Activated CD4-positive, alpha-beta T cell treated with anti-CD3 and anti-CD28 coated beads, Interleukin-2, amount 10 ng/mL, durations not matched to agents 24 days and 14 days (primary cell): Measurements from ENCODE around the gene USP17L29. TPM values are rescaled to one million over a fixed set of nuclear protein-coding genes. Genes with fewer than 3 reads are reported as not detected.
"Not testable (repeated sequence)": the region's sequence is repeated elsewhere in the genome, so short reads cannot be mapped to it uniquely, and the experiment has no call there.

Source experiments
- DNase-seq: peaks from one replicate; pipeline ENCODE4 v3.0.0; 2022
- H3K27ac Mint-ChIP-seq: one replicate; pipeline ENCODE4 v1.8.0; 2022; ENCODE audit warnings: mild to moderate bottlenecking, mixed read lengths
- H3K27me3 Mint-ChIP-seq: one replicate; pipeline ENCODE4 v1.8.0; 2022; ENCODE audit warnings: mixed read lengths
- H3K36me3 Mint-ChIP-seq: one replicate; pipeline ENCODE4 v1.8.0; 2022; ENCODE audit warnings: low read depth, mild to moderate bottlenecking, mixed read lengths
- H3K4me1 Mint-ChIP-seq: one replicate; pipeline ENCODE4 v1.8.0; 2021; ENCODE audit warnings: mixed read lengths
- H3K4me3 Mint-ChIP-seq: one replicate; pipeline ENCODE4 v1.8.0; 2022; ENCODE audit warnings: mild to moderate bottlenecking, moderate library complexity, mixed read lengths
- H3K9me3 Mint-ChIP-seq: one replicate; pipeline ENCODE4 v1.8.0; 2021; ENCODE audit warnings: mixed read lengths
- intact Hi-C: fragments of 100-400 bp; cut with micrococcal nuclease; formaldehyde crosslinking; loops from one replicate; pipeline ENCODE4 v1.15.1; 2023
- total RNA-seq: library from RNA; stranded (reverse); gene quantifications from 2 replicates; pipeline ENCODE4 v1.2.3, GENCODE V29; 2022

USP17L29 gene, protein sequence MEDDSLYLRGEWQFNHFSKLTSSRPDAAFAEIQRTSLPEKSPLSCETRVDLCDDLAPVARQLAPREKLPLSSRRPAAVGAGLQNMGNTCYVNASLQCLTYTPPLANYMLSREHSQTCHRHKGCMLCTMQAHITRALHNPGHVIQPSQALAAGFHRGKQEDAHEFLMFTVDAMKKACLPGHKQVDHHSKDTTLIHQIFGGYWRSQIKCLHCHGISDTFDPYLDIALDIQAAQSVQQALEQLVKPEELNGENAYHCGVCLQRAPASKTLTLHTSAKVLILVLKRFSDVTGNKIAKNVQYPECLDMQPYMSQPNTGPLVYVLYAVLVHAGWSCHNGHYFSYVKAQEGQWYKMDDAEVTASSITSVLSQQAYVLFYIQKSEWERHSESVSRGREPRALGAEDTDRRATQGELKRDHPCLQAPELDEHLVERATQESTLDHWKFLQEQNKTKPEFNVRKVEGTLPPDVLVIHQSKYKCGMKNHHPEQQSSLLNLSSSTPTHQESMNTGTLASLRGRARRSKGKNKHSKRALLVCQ
- total RNA-seq = not detected in 2 replicates

DNA sequence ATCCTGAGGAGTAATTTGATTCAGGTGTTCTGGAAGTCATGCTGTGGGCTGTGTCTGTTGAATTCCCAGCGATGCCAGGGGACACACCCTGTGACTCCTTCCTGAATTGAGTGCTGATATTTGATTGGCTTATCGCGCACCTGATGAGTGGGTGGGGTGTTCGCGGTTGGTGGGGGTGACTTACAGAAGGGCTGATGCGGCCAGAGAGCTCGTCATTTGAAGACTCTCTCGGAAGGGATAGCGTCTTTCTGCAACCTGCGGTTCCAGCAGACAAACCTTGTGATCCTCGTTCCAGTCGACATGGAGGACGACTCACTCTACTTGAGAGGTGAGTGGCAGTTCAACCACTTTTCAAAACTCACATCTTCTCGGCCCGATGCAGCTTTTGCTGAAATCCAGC is at the start of gene USP17L29:
Gene USP17L29, plus strand, starts transcription at position 301 of the 400 bp plus-strand sequence. Its CDS starts 0 bp downstream, at position 301.
- DNase-seq, H3K36me3 Mint-ChIP-seq, H3K27me3 Mint-ChIP-seq, H3K27ac Mint-ChIP-seq, H3K4me3 Mint-ChIP-seq, H3K4me1 Mint-ChIP-seq, H3K9me3 Mint-ChIP-seq, intact Hi-C loops: not testable (repeated sequence)

- H3K9me3 Mint-ChIP-seq, intact Hi-C loops, H3K27me3 Mint-ChIP-seq, H3K4me3 Mint-ChIP-seq, H3K4me1 Mint-ChIP-seq, H3K27ac Mint-ChIP-seq, H3K36me3 Mint-ChIP-seq: not testable (repeated sequence)
- DNase-seq = peak; percentile 53
Observed at GRCh38 chr4:9324191-9324590, 29.2 kb upstream of the USP17L29 start.

DNA sequence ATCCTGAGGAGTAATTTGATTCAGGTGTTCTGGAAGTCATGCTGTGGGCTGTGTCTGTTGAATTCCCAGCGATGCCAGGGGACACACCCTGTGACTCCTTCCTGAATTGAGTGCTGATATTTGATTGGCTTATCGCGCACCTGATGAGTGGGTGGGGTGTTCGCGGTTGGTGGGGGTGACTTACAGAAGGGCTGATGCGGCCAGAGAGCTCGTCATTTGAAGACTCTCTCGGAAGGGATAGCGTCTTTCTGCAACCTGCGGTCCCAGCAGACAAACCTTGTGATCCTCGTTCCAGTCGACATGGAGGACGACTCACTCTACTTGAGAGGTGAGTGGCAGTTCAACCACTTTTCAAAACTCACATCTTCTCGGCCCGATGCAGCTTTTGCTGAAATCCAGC is 28.6 kb upstream of the USP17L29 start, which contains the start of gene USP17L24:
Gene USP17L24, plus strand, starts transcription at position 301 of the 400 bp plus-strand sequence. Its CDS starts 0 bp downstream, at position 301.
- H3K4me3 Mint-ChIP-seq, H3K4me1 Mint-ChIP-seq, H3K36me3 Mint-ChIP-seq, H3K9me3 Mint-ChIP-seq, H3K27me3 Mint-ChIP-seq, H3K27ac Mint-ChIP-seq, intact Hi-C loops, DNase-seq: not testable (repeated sequence)

DNA sequence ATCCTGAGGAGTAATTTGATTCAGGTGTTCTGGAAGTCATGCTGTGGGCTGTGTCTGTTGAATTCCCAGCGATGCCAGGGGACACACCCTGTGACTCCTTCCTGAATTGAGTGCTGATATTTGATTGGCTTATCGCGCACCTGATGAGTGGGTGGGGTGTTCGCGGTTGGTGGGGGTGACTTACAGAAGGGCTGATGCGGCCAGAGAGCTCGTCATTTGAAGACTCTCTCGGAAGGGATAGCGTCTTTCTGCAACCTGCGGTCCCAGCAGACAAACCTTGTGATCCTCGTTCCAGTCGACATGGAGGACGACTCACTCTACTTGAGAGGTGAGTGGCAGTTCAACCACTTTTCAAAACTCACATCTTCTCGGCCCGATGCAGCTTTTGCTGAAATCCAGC is 23.8 kb upstream of the USP17L29 start, which contains the start of gene USP17L25:
Gene USP17L25, plus strand, starts transcription at position 301 of the 400 bp plus-strand sequence. Its CDS starts 0 bp downstream, at position 301.
- H3K36me3 Mint-ChIP-seq, DNase-seq, H3K27me3 Mint-ChIP-seq, H3K27ac Mint-ChIP-seq, H3K9me3 Mint-ChIP-seq, intact Hi-C loops, H3K4me3 Mint-ChIP-seq, H3K4me1 Mint-ChIP-seq: not testable (repeated sequence)

DNA sequence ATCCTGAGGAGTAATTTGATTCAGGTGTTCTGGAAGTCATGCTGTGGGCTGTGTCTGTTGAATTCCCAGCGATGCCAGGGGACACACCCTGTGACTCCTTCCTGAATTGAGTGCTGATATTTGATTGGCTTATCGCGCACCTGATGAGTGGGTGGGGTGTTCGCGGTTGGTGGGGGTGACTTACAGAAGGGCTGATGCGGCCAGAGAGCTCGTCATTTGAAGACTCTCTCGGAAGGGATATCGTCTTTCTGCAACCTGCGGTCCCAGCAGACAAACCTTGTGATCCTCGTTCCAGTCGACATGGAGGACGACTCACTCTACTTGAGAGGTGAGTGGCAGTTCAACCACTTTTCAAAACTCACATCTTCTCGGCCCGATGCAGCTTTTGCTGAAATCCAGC is 19.1 kb upstream of the USP17L29 start, which contains the start of gene USP17L26:
Gene USP17L26, plus strand, starts transcription at position 301 of the 400 bp plus-strand sequence. Its CDS starts 0 bp downstream, at position 301.
- H3K27me3 Mint-ChIP-seq = not testable (repeated sequence)

GRCh38 chr4:9339103-9339502 is 14.3 kb upstream of the USP17L29 start, which contains the start of gene USP17L5:
Gene USP17L5 (plus strand): TSS chr4:9339403. CDS start chr4:9339403, 0 bp downstream.
- H3K9me3 Mint-ChIP-seq, H3K4me1 Mint-ChIP-seq, H3K27ac Mint-ChIP-seq, H3K36me3 Mint-ChIP-seq, DNase-seq, H3K27me3 Mint-ChIP-seq, H3K4me3 Mint-ChIP-seq, intact Hi-C loops: not testable (repeated sequence)

More for the DNA sequence above, 19.1 kb upstream of the USP17L29 start, which contains the start of gene USP17L26:
- H3K27ac Mint-ChIP-seq, intact Hi-C loops, H3K36me3 Mint-ChIP-seq, H3K9me3 Mint-ChIP-seq, H3K4me3 Mint-ChIP-seq, H3K4me1 Mint-ChIP-seq, DNase-seq: not testable (repeated sequence)

DNA sequence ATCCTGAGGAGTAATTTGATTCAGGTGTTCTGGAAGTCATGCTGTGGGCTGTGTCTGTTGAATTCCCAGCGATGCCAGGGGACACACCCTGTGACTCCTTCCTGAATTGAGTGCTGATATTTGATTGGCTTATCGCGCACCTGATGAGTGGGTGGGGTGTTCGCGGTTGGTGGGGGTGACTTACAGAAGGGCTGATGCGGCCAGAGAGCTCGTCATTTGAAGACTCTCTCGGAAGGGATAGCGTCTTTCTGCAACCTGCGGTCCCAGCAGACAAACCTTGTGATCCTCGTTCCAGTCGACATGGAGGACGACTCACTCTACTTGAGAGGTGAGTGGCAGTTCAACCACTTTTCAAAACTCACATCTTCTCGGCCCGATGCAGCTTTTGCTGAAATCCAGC is 9.6 kb upstream of the USP17L29 start, which contains the start of gene USP17L27:
Gene USP17L27, plus strand, starts transcription at position 301 of the 400 bp plus-strand sequence. Its CDS starts 0 bp downstream, at position 301.
- H3K27me3 Mint-ChIP-seq = not testable (repeated sequence)

GRCh38 chr4:9348593-9348992 is 4.8 kb upstream of the USP17L29 start, which contains the start of gene USP17L28:
Gene USP17L28 (plus strand): TSS chr4:9348893. CDS start chr4:9348893, 0 bp downstream.
- intact Hi-C loops, DNase-seq, H3K36me3 Mint-ChIP-seq, H3K27ac Mint-ChIP-seq, H3K4me1 Mint-ChIP-seq, H3K4me3 Mint-ChIP-seq, H3K27me3 Mint-ChIP-seq, H3K9me3 Mint-ChIP-seq: not testable (repeated sequence)

More for the DNA sequence above, 9.6 kb upstream of the USP17L29 start, which contains the start of gene USP17L27:
- H3K9me3 Mint-ChIP-seq, H3K36me3 Mint-ChIP-seq, intact Hi-C loops, H3K27ac Mint-ChIP-seq, H3K4me1 Mint-ChIP-seq, DNase-seq, H3K4me3 Mint-ChIP-seq: not testable (repeated sequence)

DNA sequence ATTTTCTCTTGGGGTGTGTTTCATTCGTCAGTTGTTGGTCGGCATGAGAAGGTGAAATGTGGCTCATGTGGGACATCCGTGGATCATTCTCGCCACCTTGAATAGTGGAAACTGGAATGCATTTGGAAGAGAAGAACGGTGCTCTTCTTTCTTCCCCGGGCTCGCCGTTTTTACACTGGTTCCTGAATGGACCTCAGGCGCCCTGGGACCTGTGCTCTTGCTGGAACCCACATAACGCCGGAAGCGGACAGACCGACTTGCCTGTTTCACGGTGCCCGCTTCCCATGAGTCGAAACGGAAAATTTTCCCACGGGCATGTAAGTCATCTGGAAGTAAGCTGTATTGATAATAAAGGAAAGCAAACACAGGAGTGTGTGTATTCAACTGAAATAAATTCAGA is 2.6 kb upstream of the USP17L29 start:
- H3K27me3 Mint-ChIP-seq, H3K36me3 Mint-ChIP-seq, H3K4me1 Mint-ChIP-seq, H3K27ac Mint-ChIP-seq, DNase-seq, H3K9me3 Mint-ChIP-seq, intact Hi-C loops, H3K4me3 Mint-ChIP-seq: not testable (repeated sequence)

GRCh38 chr4:9362829-9363228 is 9.4 kb downstream of the USP17L29 start, which contains the start of gene USP17L30:
Gene USP17L30 (plus strand): TSS chr4:9363129. CDS start chr4:9363129, 0 bp downstream.
- H3K4me1 Mint-ChIP-seq, DNase-seq, H3K36me3 Mint-ChIP-seq, H3K4me3 Mint-ChIP-seq, intact Hi-C loops, H3K27me3 Mint-ChIP-seq, H3K27ac Mint-ChIP-seq, H3K9me3 Mint-ChIP-seq: not testable (repeated sequence)

GRCh38 chr4:9379881-9380280 is 26.4 kb downstream of the USP17L29 start:
- H3K27me3 Mint-ChIP-seq, H3K36me3 Mint-ChIP-seq, H3K4me1 Mint-ChIP-seq, H3K27ac Mint-ChIP-seq, intact Hi-C loops, H3K9me3 Mint-ChIP-seq: not testable (repeated sequence)
- peak; percentile 47 for DNase-seq
- H3K4me3 Mint-ChIP-seq = peak overlapping the region; percentile 28

- H3K27ac Mint-ChIP-seq, H3K36me3 Mint-ChIP-seq, H3K9me3 Mint-ChIP-seq, intact Hi-C loops, H3K4me1 Mint-ChIP-seq, H3K27me3 Mint-ChIP-seq: not testable (repeated sequence)
- DNase-seq = peak; percentile 88
- peak overlapping the region; percentile 65 for H3K4me3 Mint-ChIP-seq
Observed at GRCh38 chr4:9381012-9381534, 27.6 kb downstream of the USP17L29 start.

DNA sequence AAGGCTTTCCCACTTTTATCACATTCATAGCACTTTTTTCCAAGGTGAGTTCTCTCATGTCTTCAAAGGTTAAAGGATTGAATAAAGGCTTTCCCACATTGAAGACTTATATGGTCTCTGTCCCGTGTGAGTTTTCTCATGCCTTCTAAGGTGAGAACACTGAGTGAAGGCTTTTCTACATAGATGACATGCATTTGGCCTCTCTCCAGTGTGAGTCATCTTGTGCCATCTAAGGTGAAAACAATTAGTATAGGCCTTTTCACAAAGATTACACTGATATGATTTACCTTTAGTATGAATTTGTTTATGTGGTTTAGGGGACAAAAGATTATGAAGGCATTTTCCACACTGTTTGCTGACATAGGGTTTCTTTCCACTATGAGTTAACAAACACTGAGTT is 30.7 kb downstream of the USP17L29 start:
- intact Hi-C loops = no loop called here
- Mint-ChIP-seq H3K36me3 (no peaks in the 10 kb centered on the region), H3K4me1 (no peaks in the 10 kb centered on the region), H3K4me3 (no peak overlapping the region), H3K27me3 (peaks cover 2% of the 10 kb centered on the region), H3K27ac (no peak overlapping the region), H3K9me3 (no peaks in the 10 kb centered on the region)
- peak; percentile 42 for DNase-seq

- H3K4me1 Mint-ChIP-seq, H3K27ac Mint-ChIP-seq, intact Hi-C loops, H3K9me3 Mint-ChIP-seq, H3K36me3 Mint-ChIP-seq, H3K4me3 Mint-ChIP-seq, H3K27me3 Mint-ChIP-seq, DNase-seq: not testable (repeated sequence)
Observed at GRCh38 chr4:9389001-9389400, 35.6 kb downstream of the USP17L29 start.
